ENCODE data around the gene QRSL1. TPM values are rescaled to one million over a fixed set of nuclear protein-coding genes. Genes with fewer than 3 reads are reported as not detected.

Gene QRSL1
- total RNA-seq, 1 donor from 2014 or later, result 10.7 TPM

DNA sequence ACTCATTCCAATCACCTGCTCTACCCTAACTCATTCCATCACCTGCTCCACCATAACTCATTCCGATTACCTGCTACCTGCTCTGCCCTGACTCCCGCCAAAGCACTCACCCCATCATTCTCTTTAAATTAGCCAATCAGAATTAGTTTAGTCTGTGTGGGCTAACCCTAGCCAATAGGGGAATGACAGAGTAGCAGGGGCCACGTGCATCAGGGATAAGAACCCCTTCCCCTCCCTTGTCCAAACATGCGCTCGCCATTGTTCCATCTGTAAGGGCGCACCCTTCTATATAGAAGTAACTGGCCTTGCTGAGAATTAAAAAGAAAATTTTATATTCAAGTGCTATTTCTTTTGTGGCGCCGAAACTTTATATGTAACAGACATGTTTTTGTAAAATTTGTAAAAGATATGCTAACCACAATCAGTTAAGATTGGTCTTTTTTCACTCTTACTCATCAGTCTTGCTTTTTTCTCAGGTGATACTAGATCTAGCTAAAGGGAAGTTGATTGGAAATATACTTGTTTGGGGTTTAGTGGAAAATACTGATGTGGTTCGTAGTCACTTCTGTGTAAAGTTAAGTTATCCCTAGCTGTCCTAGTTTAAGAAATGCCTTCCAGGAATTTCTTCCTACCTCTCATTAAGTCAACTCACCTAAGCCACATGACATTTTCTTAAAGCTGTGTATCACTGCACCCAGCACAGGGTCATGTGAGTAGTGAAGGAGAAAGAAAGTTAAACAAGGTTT is 16.5 kb upstream of the QRSL1 start:
- DNase-seq (no peak), ATAC-seq (no peak)
- Histone ChIP-seq H3K4me3 (no peak overlapping the region), H3K27me3 (ENCODE audit: low read depth) (no peaks in the 10 kb centered on the region), H3K9me3 (no peaks in the 10 kb centered on the region), H3K36me3 (peaks cover 5% of the 10 kb centered on the region), H3K4me1 (no peaks in the 10 kb centered on the region), H3K27ac (no peak overlapping the region)
- TF ChIP-seq, protein P1, sequence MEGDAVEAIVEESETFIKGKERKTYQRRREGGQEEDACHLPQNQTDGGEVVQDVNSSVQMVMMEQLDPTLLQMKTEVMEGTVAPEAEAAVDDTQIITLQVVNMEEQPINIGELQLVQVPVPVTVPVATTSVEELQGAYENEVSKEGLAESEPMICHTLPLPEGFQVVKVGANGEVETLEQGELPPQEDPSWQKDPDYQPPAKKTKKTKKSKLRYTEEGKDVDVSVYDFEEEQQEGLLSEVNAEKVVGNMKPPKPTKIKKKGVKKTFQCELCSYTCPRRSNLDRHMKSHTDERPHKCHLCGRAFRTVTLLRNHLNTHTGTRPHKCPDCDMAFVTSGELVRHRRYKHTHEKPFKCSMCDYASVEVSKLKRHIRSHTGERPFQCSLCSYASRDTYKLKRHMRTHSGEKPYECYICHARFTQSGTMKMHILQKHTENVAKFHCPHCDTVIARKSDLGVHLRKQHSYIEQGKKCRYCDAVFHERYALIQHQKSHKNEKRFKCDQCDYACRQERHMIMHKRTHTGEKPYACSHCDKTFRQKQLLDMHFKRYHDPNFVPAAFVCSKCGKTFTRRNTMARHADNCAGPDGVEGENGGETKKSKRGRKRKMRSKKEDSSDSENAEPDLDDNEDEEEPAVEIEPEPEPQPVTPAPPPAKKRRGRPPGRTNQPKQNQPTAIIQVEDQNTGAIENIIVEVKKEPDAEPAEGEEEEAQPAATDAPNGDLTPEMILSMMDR (IDR thresholded peaks at IDR 0.05), result no peak
- intact Hi-C loops (cut with DNase I), result no loop called here

DNA sequence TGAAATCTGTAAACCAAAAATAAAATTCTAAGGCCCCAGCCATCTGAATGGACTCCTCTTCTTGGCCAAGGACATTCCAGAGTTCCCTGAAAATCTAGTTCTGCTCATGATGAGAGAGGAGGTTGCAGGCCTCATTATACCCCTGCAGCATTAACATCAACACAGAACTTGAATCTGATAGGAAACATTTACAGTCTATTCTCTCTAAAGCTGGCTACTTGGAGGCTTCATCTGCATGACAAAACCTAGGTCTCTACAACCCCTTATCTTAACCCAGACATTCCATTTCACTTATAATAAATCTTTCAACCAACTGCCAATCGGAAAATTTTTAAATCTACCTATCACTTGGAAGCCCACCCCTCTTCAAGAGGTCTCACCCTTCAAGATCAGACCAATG is 15.8 kb upstream of the QRSL1 start:
- Histone ChIP-seq H3K27ac (no peak overlapping the region), H3K36me3 (peaks cover 10% of the 10 kb centered on the region), H3K9me3 (no peaks in the 10 kb centered on the region), H3K4me3 (no peak overlapping the region), H3K4me1 (no peaks in the 10 kb centered on the region), H3K27me3 (ENCODE audit: low read depth) (no peaks in the 10 kb centered on the region)
- DNase-seq (no peak), ATAC-seq (no peak)
- intact Hi-C loops (cut with DNase I), result no loop called here
- TF ChIP-seq, protein P1 (IDR thresholded peaks at IDR 0.05), result no peak

DNA sequence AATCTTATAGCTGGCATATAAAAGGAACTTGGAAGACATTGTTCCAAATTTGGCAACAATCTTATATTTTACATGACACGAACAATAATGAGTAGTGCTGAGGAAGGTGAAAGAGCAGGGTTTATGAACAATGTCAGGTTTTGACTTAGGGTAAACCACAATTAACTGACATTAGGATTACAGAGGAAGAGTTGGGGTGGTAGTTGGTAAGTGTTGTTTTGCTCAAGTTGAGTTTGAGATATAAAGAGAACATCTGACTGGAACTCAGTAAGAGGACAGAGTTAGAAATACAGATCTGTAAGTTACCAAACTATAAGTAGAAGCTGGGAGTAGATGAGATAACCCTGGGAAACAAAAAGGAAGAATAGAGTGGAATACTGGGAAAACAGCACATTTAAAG is 15.2 kb upstream of the QRSL1 start:
- TF ChIP-seq, protein P1 (IDR thresholded peaks at IDR 0.05), result no peak
- H3K9me3 ChIP-seq, result no peaks in the 10 kb centered on the region
- H3K27me3 ChIP-seq (ENCODE audit: low read depth), result no peaks in the 10 kb centered on the region
- no peaks in the 10 kb centered on the region for H3K4me1 ChIP-seq
- H3K27ac ChIP-seq, result no peak overlapping the region
- ATAC-seq (no peak), DNase-seq (no peak)
- no peak overlapping the region for H3K4me3 ChIP-seq
- intact Hi-C loops (cut with DNase I), result no loop called here
- H3K36me3 ChIP-seq, result peaks cover 13% of the 10 kb centered on the region

DNA sequence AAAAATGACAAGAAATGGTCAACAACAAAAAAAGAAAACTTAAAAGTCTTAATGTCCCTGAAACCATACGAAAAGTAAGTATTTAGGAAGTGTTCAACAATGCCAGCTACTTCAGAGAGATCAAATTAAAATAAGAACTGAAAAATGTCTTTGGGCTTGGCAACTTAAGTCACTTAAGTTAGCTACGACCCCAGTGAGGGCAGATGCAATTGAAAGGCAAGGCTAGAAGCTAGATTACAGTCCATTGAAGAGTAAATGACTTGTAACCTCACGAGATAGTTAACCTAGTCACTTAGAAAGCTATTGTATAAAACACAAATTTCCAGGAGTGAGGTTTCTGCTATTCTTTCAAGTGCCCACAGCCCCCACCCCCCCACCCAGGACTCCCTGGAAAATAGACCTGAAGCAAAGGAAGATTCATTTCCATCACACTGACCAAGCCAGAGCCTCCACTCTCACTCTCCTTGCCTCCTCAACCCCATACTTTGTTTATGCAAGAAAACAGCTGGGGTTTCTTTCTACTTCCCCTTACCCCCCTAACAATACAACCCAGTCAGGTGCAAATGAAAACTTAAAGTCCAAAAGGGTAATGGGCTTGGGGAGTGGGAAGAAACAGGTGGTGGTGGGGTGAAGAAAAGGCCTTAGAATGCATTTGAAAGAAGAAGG is 14.7 kb upstream of the QRSL1 start:
- DNase-seq (no peak), ATAC-seq (no peak)
- Histone ChIP-seq H3K4me1 (no peaks in the 10 kb centered on the region), H3K9me3 (no peaks in the 10 kb centered on the region), H3K36me3 (peaks cover 13% of the 10 kb centered on the region), H3K27me3 (ENCODE audit: low read depth) (no peaks in the 10 kb centered on the region), H3K27ac (no peak overlapping the region), H3K4me3 (no peak overlapping the region)
- TF ChIP-seq, protein P1 (IDR thresholded peaks at IDR 0.05), result no peak
- intact Hi-C loops (cut with DNase I), result no loop called here

DNA sequence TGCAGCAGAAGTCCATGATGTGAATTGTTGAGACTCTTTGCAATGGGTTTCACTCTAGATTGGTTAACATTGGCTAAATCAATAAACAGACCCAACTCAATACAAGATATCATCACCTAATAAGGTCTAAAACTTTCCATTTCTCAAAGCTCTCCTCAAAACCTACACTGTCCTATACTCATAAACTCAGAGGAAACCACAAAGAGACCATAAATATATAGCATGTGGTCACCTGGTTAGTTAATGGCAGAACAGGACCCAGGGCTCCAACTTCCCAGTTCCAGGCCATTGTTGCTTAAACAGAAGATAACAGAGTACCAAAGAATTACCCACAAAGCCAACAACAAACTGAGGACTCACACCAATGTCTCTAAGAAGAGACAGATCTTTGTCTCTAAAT is 12.1 kb upstream of the QRSL1 start:
- Histone ChIP-seq H3K27me3 (ENCODE audit: low read depth) (no peaks in the 10 kb centered on the region), H3K36me3 (peaks cover 18% of the 10 kb centered on the region), H3K4me1 (no peaks in the 10 kb centered on the region), H3K4me3 (no peak overlapping the region), H3K27ac (no peak overlapping the region), H3K9me3 (no peaks in the 10 kb centered on the region)
- TF ChIP-seq, protein P1 (IDR thresholded peaks at IDR 0.05), result no peak
- intact Hi-C loops (cut with DNase I), result no loop called here
- DNase-seq (no peak), ATAC-seq (no peak)
